Peyer's patch (tissue), 4 donors: ENCODE data around the gene HDDC3. TPM values are rescaled to one million over a fixed set of nuclear protein-coding genes. Genes with fewer than 3 reads are reported as not detected.

ENCODE experiments used
- DNase-seq, 3 donors: peaks; one replicate each; pipeline ENCODE4 v3.0.0-alpha.2; 2017 to 2019
- H3K27ac ChIP-seq, 4 donors: fragments of 200-600 bp; sonication (generic); one replicate each; pipeline ENCODE4 v1.5.1; 2016 to 2019
- H3K27me3 ChIP-seq, 2 donors: fragments of 200-600 bp; sonication (generic); one replicate each; pipeline ENCODE4 v1.5.1; 2019
- H3K36me3 ChIP-seq, 3 donors: fragments of 200-600 bp; sonication (generic); one replicate each; pipeline ENCODE4 v1.5.1; 2016 to 2019
- H3K4me1 ChIP-seq, 4 donors: fragments of 200-600 bp; sonication (generic); one replicate each; pipeline ENCODE4 v1.5.1; 2016 to 2019
- H3K4me3 ChIP-seq, 4 donors: fragments of 200-600 bp; sonication (generic); 1 replicate in 3 of 4; 2 replicates in 1 of 4; pipeline ENCODE4 v1.5.1; 2016 to 2019; ENCODE audit warnings: mild to moderate bottlenecking in 1 of 4
- H3K9me3 ChIP-seq, 4 donors: fragments of 200-600 bp; sonication (generic); one replicate each; pipeline ENCODE4 v1.5.1; 2016 to 2019; ENCODE audit warnings: mild to moderate bottlenecking in 1 of 4
- POLR2A ChIP-seq, 2 donors: fragments of 450-650 bp; IDR thresholded peaks; one replicate each; pipeline ENCODE4 v1.5.1; 2017; ENCODE audit warnings: antibody characterized with exemption in 2 of 2, mild to moderate bottlenecking in 2 of 2, moderate library complexity in 2 of 2
- total RNA-seq, 4 donors: library from RNA; depleted of rRNA; stranded (reverse); fragments of >200 nt; gene quantifications; one replicate each; pipeline ENCODE4 v1.1.0, GENCODE V29; 2016
- TF ChIP-seq, protein P1 (sequence below), 6 experiments: fragments of 450-650 bp in 4 of 6; fragments of 200-600 bp in 2 of 6; sonication (generic) in 1 of 6; IDR thresholded peaks; one replicate each; pipeline ENCODE4 v1.5.1; 2017 to 2019; ENCODE audit warnings: antibody characterized with exemption in 6 of 6, mild to moderate bottlenecking in 3 of 6, moderate library complexity in 1 of 6

Gene HDDC3
- total RNA-seq, 4 donors from 2014 or later, result 16.5 to 35.6 (median 23.4) TPM

DNA sequence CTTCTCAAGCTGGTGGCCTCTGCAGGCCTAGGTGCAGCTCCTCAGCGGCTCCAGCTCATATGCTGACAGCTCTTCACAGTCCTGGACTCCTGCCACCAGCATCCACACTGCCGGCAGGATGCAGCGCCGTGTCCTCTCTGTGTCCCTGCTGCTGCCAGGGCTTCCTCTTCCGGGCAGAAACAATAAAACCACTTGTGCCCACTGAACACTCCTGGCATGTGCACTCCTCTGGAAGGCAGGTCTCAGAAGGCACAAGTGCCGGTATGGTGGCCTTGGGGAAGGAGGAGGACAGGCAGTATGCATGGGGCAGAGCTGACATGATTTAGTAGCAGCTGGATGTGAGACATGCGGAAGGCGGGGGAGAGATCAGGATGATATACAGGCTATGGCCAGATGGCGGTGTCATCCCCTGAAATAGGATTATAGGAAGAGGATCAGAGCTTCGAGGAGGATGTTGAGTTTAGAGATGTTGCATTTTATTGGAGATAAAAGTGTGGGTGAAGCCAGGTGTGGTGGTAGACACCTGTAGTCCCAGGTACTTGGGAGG lies 36.7 kb downstream of the HDDC3 start:
- TF ChIP-seq, protein P1, sequence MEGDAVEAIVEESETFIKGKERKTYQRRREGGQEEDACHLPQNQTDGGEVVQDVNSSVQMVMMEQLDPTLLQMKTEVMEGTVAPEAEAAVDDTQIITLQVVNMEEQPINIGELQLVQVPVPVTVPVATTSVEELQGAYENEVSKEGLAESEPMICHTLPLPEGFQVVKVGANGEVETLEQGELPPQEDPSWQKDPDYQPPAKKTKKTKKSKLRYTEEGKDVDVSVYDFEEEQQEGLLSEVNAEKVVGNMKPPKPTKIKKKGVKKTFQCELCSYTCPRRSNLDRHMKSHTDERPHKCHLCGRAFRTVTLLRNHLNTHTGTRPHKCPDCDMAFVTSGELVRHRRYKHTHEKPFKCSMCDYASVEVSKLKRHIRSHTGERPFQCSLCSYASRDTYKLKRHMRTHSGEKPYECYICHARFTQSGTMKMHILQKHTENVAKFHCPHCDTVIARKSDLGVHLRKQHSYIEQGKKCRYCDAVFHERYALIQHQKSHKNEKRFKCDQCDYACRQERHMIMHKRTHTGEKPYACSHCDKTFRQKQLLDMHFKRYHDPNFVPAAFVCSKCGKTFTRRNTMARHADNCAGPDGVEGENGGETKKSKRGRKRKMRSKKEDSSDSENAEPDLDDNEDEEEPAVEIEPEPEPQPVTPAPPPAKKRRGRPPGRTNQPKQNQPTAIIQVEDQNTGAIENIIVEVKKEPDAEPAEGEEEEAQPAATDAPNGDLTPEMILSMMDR (IDR thresholded peaks at IDR 0.05), result peak in 1 of 6 experiments; percentile 6
- no peak for TF ChIP-seq POLR2A (IDR thresholded peaks at IDR 0.05)
- no peak for DNase-seq
- H3K4me3 ChIP-seq, result no peak overlapping the region
- H3K36me3 ChIP-seq, result peaks cover 0 to 50% (median 0%) of the 10 kb centered on the region in 3 donors
- no peaks in the 10 kb centered on the region for H3K9me3 ChIP-seq
- H3K4me1 ChIP-seq, result no peaks in the 10 kb centered on the region
- no peak overlapping the region for H3K27ac ChIP-seq
- no peaks in the 10 kb centered on the region for H3K27me3 ChIP-seq

DNA sequence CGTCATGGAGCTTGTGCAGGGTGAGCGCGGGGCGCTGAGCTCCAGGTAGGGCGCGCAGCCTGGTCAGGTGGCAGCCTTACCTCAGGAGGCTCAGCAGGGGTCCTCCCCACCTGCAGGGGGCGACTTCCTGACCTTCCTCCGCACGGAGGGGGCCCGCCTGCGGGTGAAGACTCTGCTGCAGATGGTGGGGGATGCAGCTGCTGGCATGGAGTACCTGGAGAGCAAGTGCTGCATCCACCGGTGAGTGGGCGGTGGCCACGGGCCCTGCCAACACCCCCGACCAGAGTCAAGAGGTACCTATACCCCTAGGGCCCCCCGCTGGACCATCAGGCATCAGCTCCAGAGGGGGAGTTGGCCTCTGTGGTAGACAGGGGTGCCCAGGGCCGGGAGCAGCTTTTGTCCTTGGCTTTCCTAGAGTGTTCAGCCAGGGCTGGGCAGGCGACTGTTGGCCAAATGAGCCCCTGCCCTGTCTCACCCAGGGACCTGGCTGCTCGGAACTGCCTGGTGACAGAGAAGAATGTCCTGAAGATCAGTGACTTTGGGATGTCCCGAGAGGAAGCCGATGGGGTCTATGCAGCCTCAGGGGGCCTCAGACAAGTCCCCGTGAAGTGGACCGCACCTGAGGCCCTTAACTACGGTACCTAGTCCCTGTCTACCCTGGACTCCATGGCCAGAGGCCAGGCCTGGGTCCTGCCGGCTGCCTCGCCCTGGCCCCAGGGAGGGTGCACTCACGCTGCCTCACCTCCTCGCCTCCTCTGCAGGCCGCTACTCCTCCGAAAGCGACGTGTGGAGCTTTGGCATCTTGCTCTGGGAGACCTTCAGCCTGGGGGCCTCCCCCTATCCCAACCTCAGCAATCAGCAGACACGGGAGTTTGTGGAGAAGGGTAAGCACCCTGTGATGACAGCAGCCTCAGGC lies 38.9 kb downstream of the HDDC3 start:
- no peak for DNase-seq
- H3K4me1 ChIP-seq, result peaks cover 0 to 4% (median 0%) of the 10 kb centered on the region in 4 donors
- TF ChIP-seq, protein P1 (IDR thresholded peaks at IDR 0.05), result no peak
- TF ChIP-seq POLR2A (IDR thresholded peaks at IDR 0.05), result no peak
- H3K27me3 ChIP-seq, result no peaks in the 10 kb centered on the region
- no peak overlapping the region for H3K4me3 ChIP-seq
- H3K9me3 ChIP-seq, result no peaks in the 10 kb centered on the region
- H3K27ac ChIP-seq, result no peak overlapping the region
- peaks cover 0 to 58% (median 0%) of the 10 kb centered on the region in 3 donors for H3K36me3 ChIP-seq

DNA sequence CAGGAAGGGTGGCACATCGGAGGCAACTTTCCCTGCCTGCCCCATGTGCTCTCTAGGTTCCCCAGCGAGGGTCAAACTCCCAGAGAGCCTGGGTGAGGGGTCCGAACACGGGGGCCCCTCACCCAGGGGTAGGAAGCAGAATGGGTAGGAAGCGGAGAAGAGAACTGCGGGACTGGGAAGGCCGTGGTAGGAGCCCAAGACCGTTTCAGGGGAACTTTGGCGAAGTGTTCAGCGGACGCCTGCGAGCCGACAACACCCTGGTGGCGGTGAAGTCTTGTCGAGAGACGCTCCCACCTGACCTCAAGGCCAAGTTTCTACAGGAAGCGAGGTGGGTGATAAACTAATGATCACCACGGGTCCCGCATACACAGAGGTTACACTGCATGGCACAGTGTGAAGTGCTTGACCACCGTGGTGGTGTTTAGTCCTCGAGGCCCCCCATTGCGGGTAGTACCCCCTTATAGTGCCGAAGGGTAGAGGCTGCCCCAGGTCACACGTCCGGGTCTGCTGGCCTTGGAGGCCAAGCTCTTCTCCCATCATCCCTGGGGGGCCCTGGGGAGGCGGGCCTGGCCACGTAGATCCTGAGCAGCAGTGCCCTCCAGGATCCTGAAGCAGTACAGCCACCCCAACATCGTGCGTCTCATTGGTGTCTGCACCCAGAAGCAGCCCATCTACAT lies 39.7 kb downstream of the HDDC3 start:
- no peak for DNase-seq
- Histone ChIP-seq H3K9me3 (no peaks in the 10 kb centered on the region), H3K36me3 (peaks cover 0 to 58% (median 0%) of the 10 kb centered on the region in 3 donors), H3K4me1 (peaks cover 0 to 4% (median 0%) of the 10 kb centered on the region in 4 donors), H3K4me3 (no peak overlapping the region), H3K27ac (no peak overlapping the region), H3K27me3 (no peaks in the 10 kb centered on the region)
- TF ChIP-seq, protein P1 (IDR thresholded peaks at IDR 0.05), result no peak
- TF ChIP-seq POLR2A (IDR thresholded peaks at IDR 0.05), result no peak

GRCh38 chr15:90892023-90892422 lies 40.3 kb downstream of the HDDC3 start:
- peaks cover 0 to 4% (median 0%) of the 10 kb centered on the region in 4 donors for H3K4me1 ChIP-seq
- H3K36me3 ChIP-seq, result peaks cover 0 to 58% (median 0%) of the 10 kb centered on the region in 3 donors
- H3K27ac ChIP-seq, result no peak overlapping the region
- H3K27me3 ChIP-seq, result no peaks in the 10 kb centered on the region
- no peak overlapping the region for H3K4me3 ChIP-seq
- no peak for DNase-seq
- H3K9me3 ChIP-seq, result no peaks in the 10 kb centered on the region
- no peak for TF ChIP-seq POLR2A (IDR thresholded peaks at IDR 0.05)
- TF ChIP-seq, protein P1 (IDR thresholded peaks at IDR 0.05), result no peak

- peaks cover 0 to 58% (median 0%) of the 10 kb centered on the region in 3 donors for H3K36me3 ChIP-seq
- no peak for DNase-seq
- TF ChIP-seq POLR2A (IDR thresholded peaks at IDR 0.05), result no peak
- TF ChIP-seq, protein P1 (IDR thresholded peaks at IDR 0.05), result no peak
- no peak overlapping the region for H3K4me3 ChIP-seq
- peaks cover 0 to 4% (median 0%) of the 10 kb centered on the region in 4 donors for H3K4me1 ChIP-seq
- no peaks in the 10 kb centered on the region for H3K27me3 ChIP-seq
- no peaks in the 10 kb centered on the region for H3K9me3 ChIP-seq
- no peak overlapping the region for H3K27ac ChIP-seq
Observed at GRCh38 chr15:90891346-90891949, 40.9 kb downstream of the HDDC3 start.
